HG02571 (cell line): ENCODE results near the gene CDKN1A.
"Not testable (repeated sequence)": the region's sequence is repeated elsewhere in the genome, so short reads cannot be mapped to it uniquely, and the experiment has no call there.

Experiments
- ATAC-seq: cut with Tn5 transposase; IDR thresholded peaks from one replicate; pipeline ENCODE4 v1.9.1; 2021; ENCODE audit warnings: mild to moderate bottlenecking, moderate library complexity; ENCODE audit not compliant: unreplicated experiment

Gene CDKN1A

GRCh38 chr6:36678488-36679042 lies at the start of gene CDKN1A:
CDKN1A (plus strand) TSS chr6:36678714; CDS start chr6:36684102, 5,388 bp downstream.
- ATAC-seq: peak; percentile 54

DNA sequence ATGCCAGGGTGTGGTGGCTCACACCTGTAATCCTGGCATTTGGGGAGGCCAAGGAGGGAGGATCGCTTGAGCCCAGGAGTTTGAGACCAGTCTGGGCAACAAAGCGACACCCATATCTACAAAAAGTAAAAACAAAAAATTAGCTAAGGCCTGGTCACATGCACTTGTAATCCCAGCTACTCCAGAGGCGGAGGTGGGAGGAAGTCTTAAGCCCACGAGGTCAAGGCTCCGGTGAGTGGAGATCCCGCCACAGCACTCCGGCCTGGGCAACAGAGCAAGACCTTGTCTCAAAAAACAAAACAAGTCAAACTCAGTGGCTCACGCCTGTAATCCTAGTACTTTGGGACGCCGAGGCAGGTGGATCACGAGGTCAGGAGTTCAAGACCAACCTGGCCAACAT lies 48.7 kb upstream of the CDKN1A start:
- ATAC-seq: no peak

DNA sequence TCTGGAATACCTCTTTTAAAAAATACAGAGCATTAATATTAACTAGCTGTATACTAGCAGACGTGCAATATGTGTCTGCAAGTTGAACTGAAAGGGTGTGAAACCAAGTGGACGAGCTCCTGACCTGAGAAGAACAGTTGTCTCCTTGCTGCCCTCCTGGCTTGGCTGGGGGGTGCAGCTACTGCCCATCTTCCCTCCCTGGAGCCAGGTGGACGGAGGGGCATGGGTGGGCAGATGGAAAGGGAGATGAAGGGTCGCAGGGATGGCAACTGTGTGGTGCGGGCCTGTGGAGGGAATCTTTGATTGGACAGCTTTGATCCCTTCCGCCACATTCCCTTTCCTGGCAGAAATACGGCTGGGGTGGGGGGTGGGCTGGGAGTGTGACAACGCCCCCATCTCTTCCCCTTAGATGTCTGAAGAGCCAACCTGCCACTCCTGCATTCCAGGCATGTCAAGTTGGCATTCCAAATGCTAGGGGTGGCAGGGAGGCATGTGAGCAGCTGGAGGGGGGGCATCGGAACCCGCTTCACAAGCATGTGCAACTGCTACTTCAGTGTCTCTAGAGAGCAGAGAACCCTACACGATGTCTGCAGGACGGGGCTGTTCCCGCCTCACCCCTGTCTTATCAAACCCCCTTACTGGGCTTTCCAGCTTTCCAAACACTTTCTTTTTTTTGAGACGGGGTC lies 47.0 kb upstream of the CDKN1A start:
- ATAC-seq: no peak

- ATAC-seq: no peak
Observed at GRCh38 chr6:36633370-36633769, 45.1 kb upstream of the CDKN1A start.

- no peak for ATAC-seq
Observed at GRCh38 chr6:36633915-36634314, 44.6 kb upstream of the CDKN1A start.

DNA sequence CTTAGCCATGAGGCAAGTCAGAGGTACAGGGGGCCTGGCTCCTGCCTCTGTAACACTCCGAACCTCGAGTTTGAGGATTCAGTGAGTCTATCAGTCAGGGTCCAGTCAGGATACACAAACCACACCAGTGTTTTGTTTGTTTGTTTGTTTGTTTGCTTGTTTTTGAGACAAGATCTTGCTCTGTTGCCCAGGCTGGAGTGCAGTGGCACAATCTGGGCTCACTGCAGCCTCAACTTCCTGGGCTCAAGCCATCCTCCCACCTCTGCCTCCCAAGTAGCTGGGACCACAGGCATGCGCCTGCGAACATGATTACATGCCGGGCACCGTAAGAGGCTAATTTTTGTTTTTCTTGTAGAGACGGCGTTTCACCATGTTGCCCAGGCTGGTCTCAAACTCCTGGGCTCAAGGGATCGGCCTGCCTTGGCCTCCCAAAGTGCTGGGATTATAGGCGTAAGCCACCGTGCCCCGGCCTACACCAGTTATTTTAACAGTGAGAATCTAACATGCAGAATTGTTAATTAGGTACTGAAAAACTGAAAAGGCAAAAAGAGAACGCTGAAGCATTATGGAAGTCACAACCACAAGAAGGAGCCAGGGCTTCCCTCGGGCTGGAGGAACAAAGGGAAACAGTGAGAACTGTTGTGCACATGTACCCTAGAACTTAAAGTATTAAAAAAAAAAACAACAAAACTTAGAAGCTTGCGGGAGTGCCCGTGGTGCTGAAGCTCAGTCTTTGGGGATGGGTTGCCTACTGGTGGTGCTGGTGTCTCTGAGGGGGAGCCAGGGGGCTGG lies 44.0 kb upstream of the CDKN1A start:
- no peak for ATAC-seq

DNA sequence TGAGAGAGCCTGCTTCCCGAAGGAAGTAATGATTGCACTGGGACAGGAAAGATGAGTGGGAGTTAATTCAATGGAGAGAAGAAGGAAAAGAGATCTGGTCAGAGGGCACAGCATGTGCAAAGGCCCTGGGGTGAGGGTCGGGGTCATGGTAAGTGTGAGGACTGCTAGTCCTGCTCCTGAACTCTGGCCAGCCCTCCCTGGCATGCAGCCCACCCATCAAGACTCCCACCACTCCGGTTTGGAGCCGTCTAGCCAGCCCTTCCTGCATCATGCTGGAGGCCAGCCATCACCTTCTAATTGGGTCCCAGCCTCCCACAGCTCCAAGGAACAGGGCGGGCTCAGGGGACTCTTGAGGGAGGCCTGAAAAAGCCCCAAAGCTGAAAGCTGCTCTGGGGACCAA lies 42.2 kb upstream of the CDKN1A start:
- ATAC-seq: no peak

DNA sequence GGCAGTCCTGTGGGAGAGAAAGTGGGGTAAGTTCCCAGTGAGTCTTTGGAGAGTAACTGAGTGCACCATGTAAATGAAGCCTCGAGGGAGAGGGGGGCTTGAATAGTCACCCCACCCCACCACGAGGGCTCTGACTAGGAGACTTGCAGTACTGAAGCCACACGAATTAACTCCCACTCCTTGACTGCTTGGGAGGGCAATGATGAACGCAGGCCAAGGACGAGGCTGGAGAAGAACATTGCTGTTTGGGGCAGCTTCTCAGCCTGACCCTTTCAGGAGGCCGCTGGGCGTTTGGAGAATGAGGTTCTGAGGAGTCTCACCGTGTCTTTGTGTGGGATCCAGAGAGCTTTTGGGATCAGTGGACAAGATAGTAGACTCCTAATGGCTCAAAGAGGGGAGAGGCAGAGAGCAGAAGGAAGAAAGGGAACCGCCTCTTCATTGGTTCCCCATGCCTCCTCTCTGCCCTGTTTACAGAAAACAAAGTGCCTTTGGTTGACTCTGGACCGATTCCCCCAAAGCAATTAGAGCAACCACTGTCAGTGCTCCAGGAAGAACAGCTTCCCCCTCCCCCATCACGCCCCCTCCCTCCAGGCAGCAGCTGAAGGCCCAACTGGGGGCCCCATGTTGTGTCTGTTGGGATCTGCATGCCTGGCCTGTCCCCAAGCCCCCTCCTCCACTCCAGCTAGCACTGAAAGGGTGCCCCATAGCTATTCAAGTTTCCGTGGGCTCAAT lies 41.7 kb upstream of the CDKN1A start:
- ATAC-seq: no peak

DNA sequence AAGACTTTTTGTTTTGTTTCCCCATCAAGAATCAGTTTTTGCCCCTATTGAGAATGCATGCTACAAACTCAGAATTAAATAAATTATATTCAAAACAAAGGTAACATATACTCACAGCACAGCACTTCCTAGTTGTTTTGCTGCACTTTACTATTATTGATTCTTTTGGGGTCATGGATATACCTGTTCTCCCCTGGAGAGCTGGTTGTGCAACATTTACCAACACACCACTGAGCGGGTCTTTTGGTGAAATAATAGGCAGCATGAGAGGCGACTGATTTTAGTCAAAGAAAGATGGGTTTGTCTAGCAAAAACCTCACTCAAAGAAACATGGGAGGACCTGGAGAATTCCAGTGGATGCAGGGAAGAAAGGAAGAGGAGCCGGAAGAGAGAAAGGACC lies 39.9 kb upstream of the CDKN1A start:
- ATAC-seq: no peak

- no peak for ATAC-seq
Observed at GRCh38 chr6:36639171-36639808, 39.2 kb upstream of the CDKN1A start.

DNA sequence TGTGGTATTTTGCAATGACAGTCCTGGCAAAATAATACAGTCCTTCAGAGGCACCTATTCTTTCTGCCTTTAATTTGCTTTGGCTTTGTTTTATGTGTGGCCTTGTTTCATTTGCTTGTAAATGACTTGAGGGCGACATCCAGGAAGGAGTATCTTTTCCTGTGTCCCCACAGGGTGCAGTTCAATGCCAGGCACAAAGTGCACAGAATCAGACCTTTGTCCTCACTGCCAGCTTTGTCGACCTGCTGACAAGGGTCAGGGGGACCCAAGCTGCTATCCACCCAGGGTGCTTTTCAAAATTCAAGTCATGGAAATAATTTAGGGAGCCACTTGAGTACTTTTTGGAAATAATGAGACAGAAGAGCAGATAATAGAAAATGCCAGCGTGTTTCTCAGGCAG lies 37.0 kb upstream of the CDKN1A start:
- no peak for ATAC-seq

DNA sequence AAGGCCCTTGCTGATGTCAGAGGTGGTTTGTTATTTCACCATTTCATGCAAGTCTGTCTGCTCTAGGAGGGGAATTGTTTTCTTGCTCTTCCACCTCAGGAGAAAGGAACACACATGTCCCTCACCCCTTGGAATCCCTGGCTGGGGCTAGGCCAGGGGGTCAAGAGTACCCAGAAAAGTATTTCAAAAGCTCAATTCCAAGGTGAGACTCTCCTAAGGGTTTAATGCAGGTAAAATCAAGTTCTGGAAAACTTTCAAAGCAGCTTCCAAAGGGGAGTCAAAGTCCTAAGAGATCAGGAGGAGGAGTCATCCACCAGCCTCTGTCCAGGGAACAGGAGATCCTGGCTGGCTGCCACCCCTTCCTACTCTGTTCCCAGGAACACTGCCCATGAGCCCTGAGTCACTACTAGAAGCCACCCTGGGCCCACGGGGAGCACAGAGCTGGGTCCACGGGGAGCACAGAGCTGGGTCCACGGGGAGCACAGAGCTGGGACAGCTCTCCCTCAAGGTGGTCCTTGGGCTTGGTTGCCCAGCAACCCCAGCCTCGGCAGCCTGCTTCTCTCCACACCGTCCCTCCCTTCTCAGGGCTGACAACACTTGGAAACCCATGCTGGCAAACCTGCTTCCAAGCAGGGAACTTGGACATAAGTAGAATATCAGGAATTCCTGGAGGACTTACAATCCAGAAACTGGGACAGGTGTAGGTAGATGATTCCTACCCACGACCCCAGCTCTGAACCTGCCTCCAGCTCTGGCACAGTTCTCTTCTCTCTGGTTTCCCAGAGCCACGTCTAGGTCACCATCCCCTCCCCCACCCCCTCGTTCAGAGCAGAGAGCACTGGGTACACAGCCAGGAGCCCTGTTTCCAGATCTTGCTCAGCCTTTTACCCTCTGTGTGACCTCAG lies 35.3 kb upstream of the CDKN1A start:
- no peak for ATAC-seq

DNA sequence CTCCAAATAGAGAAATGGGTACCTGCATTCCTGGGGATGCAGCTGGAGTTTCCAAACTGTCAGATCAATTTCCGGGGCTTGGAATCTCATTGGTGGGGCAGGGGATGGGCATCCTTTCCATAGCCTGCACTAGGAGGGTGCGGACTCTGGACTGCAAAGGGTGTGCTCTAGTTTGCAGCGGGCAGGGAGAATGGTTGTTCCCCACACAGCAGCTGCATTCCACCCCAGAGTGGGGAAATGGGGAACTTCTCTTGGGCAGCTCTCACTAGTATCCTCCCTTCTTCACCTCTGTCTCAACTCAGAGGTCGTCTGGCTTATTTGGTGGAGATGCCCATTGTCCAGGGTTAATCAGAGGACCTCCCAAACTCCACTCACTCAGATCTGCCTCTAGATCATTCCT lies 34.5 kb upstream of the CDKN1A start:
- ATAC-seq: no peak

- ATAC-seq: no peak
Observed at GRCh38 chr6:36649086-36649485, 29.4 kb upstream of the CDKN1A start.

GRCh38 chr6:36649701-36650484 lies 28.6 kb upstream of the CDKN1A start:
- no peak for ATAC-seq

DNA sequence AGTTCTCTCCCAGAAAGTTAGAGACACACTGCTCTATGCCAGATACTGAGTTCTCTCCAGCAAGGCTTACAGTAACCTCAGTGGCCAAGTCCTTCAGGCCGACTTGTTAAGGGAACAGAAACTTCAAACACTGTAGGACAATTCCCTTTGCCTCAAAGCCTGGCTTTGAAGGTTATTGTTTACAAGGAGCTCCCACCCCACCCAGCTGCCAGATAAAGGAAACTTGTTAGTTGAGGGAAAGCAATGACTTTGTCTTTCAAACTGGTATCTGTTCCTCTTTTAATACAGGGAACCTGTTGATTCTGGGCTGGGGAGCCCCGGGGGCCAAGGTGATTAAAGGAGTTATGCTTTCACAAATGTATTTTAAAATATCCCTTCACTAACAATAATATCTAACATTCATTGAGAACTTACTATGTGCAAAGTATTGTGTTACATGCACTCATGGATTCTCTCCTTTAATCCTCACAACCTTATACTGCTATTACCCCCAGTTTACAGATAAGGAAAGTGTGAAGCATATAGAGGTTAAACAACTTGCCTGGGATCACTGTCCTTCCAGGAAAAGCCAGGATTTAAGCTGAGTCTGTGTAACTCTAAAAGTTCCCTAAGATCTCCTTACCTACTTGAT lies 27.6 kb upstream of the CDKN1A start:
- ATAC-seq: no peak

DNA sequence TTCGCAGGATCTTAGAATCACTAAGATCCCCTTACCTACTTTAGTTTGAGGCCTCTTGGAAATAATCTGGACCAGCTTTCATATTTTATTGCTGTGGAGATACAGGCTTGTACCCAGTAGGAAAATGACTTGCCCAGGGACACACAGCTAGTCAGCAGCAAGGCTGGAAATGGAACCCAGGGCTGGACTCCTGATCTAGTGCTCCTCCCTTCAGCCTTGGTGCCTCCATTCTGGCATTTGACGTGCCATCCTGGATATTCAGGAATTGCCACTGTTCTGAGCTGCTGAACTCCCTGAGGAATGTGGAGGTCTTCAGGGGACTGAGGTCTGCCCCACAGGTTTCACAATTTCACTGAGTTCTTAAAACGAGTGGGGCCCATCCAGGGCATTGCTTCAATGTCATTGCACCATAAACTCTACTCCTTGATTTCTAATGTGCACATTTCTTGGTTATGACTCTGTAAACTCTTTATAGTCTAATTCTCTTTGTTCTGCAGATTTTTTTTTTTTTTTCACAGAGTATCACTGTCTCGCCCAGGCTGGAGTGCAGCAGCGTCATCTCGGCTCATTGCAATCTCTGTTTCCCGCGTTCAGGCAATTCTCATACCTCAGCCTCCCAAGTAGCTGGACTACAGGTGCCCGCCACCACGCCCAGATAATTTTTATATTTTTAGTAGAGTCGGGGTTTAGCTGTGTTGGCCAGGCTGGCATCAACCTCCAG lies 26.7 kb upstream of the CDKN1A start:
- no peak for ATAC-seq

GRCh38 chr6:36654469-36654868 lies 24.0 kb upstream of the CDKN1A start:
- not testable (repeated sequence) for ATAC-seq
